Right atrium auricular region (tissue), 2 donors: ENCODE measurements around the gene CCNK. TPM values are rescaled to one million over a fixed set of nuclear protein-coding genes. Genes with fewer than 3 reads are reported as not detected.

Source experiments
- DNase-seq: peaks from one replicate; pipeline ENCODE4 v3.0.0-alpha.2; 2019; ENCODE audit warnings: low spot score
- H3K27ac ChIP-seq, 2 donors: fragments of 200-600 bp; sonication (generic); 1 replicate in 1 of 2; 2 replicates in 1 of 2; pipeline ENCODE4 v1.5.1; 2016 to 2019
- H3K27me3 ChIP-seq, 2 donors: fragments of 200-600 bp; sonication (generic); one replicate each; pipeline versions ENCODE4 v1.5.1 to v1.6.0; 2017 to 2019
- H3K36me3 ChIP-seq: fragments of 200-600 bp; sonication (generic); one replicate; pipeline ENCODE4 v1.5.1; 2016
- H3K4me1 ChIP-seq, 2 donors: fragments of 200-600 bp; sonication (generic); one replicate each; pipeline versions ENCODE4 v1.5.1 to v1.6.0; 2017 to 2019
- H3K4me3 ChIP-seq, 2 donors: fragments of 200-600 bp; sonication (generic); 1 replicate in 1 of 2; 2 replicates in 1 of 2; pipeline ENCODE4 v1.5.1; 2017 to 2019; ENCODE audit warnings: mild to moderate bottlenecking in 1 of 2, moderate library complexity in 1 of 2
- H3K9me3 ChIP-seq, 2 donors: fragments of 200-600 bp; sonication (generic); one replicate each; pipeline ENCODE4 v1.5.1; 2019
- total RNA-seq, 2 donors: library from RNA; depleted of rRNA; stranded (reverse); fragments of >200 nt; gene quantifications; one replicate each; pipeline ENCODE4 v1.1.0, GENCODE V29; 2016
- TF ChIP-seq, protein P1 (sequence below), 2 donors: fragments of 200-600 bp; sonication (generic); IDR thresholded peaks; one replicate each; pipeline ENCODE4 v1.5.1; 2019; ENCODE audit warnings: antibody characterized with exemption in 2 of 2

CCNK gene
- total RNA-seq, 2 donors from 2014 or later = 13.9 to 17.1 TPM

DNA sequence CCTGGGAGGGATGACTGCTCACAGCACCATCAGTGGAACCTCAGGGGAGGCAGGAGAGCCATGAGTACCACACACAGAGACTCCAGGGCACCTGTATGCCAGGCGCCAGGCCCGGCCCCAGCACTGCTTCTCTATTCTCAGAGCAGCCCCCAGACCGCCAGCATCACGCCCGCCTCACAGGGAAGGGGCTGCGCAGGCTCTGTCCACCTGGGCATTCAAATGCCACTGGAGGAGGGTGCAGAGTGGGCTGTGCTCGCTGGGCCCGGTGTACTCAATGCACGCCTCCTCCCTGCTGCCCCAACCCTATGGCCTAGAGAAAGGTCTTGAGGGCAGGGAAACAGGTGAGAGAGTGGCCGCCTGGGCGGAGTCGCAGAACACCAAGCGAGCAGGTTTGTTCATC lies 79.2 kb downstream of the CCNK start:
- H3K27ac ChIP-seq = peak overlapping the region in 1 of 2 donors; percentile 68

DNA sequence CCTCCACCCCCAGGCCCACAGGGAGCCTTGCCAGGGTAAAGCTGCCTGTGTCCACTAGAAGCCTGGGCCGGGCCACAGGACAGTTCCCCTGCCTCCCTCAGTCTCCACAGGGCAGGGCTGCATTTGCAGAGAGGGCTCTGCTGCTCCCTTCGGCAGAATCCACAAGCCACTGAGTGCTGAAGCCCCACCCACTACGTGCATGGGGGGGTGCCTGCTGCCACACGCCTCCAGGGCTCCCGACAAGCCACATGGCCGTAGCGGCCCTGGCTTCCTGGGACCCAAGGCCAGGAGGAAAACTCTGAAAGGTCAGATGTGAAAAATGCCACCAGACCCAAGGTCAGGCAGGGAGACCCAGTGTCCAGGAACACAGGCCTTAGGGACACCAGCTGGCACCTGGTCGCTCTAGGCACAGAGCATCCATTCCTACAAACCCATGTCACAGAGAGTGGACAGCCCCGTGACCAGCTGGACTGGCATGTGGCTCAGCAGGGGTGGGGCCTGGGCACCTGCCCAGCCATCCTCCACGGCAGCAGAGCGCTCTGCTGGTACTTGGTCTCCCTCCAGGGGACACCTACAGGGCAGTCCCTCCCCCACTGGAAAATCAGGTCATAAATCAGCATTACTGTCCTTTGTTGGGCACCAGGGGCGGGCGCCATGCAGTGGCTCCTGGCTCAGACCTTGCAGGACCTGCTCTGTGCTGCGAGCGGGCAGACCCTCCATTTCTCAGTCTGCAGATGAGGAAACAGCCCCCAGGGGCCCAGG lies 79.9 kb downstream of the CCNK start:
- H3K4me1 ChIP-seq = peaks cover 0 to 50% of the 10 kb centered on the region in 2 donors
- H3K27me3 ChIP-seq = no peaks in the 10 kb centered on the region
- no peaks in the 10 kb centered on the region for H3K9me3 ChIP-seq
- no peak overlapping the region for H3K4me3 ChIP-seq
- TF ChIP-seq, protein P1, sequence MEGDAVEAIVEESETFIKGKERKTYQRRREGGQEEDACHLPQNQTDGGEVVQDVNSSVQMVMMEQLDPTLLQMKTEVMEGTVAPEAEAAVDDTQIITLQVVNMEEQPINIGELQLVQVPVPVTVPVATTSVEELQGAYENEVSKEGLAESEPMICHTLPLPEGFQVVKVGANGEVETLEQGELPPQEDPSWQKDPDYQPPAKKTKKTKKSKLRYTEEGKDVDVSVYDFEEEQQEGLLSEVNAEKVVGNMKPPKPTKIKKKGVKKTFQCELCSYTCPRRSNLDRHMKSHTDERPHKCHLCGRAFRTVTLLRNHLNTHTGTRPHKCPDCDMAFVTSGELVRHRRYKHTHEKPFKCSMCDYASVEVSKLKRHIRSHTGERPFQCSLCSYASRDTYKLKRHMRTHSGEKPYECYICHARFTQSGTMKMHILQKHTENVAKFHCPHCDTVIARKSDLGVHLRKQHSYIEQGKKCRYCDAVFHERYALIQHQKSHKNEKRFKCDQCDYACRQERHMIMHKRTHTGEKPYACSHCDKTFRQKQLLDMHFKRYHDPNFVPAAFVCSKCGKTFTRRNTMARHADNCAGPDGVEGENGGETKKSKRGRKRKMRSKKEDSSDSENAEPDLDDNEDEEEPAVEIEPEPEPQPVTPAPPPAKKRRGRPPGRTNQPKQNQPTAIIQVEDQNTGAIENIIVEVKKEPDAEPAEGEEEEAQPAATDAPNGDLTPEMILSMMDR (IDR thresholded peaks at IDR 0.05) = no peak
- no peaks in the 10 kb centered on the region for H3K36me3 ChIP-seq
- peak overlapping the region in 1 of 2 donors; percentile 68 for H3K27ac ChIP-seq
- DNase-seq = no peak

More for the DNA sequence above, 79.2 kb downstream of the CCNK start:
- Histone ChIP-seq H3K4me1 (peaks cover 0 to 43% of the 10 kb centered on the region in 2 donors), H3K4me3 (no peak overlapping the region), H3K9me3 (no peaks in the 10 kb centered on the region), H3K27me3 (no peaks in the 10 kb centered on the region), H3K36me3 (no peaks in the 10 kb centered on the region)
- TF ChIP-seq, protein P1 (IDR thresholded peaks at IDR 0.05) = no peak
- no peak for DNase-seq

DNA sequence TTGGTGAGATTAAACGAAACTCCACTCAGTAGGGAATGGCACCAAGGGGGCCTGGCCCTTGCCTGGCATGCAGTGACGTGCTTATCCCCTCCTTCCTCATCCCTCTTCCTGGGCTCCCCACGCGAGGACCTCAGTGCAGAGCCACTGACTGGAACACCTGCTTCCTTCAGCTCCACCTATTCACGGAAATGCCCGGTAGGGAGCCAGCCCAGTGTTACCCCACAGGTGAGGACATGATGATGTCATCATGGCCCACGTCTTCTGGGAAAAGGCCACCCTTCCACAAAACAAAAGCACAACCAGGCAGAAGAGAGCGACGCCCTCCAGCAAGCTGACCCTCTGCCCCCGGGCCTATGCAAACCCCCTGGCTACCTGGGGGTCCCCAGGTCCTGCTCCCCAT lies 80.7 kb downstream of the CCNK start:
- H3K27me3 ChIP-seq = no peaks in the 10 kb centered on the region
- TF ChIP-seq, protein P1 (IDR thresholded peaks at IDR 0.05) = no peak
- peak overlapping the region in 1 of 2 donors; percentile 69 for H3K27ac ChIP-seq
- H3K9me3 ChIP-seq = no peaks in the 10 kb centered on the region
- DNase-seq = no peak
- peaks cover 0 to 58% of the 10 kb centered on the region in 2 donors for H3K4me1 ChIP-seq
- no peak overlapping the region for H3K4me3 ChIP-seq
- H3K36me3 ChIP-seq = no peaks in the 10 kb centered on the region

Other genes with a start within 250 kb of the CCNK start
- under 1 TPM; 0.19 to 0.43 TPM for gene BCL11B, start 209.2 kb upstream of the CCNK start, total RNA-seq
- gene SETD3, start 550 bp upstream of the CCNK start, total RNA-seq = 100 to 1,000 TPM in 1 of 2 donors, 10 to 100 TPM in 1; 84.2 to 114 TPM
- gene CCDC85C, start 122.8 kb downstream of the CCNK start, total RNA-seq = 10 to 100 TPM; 17.1 to 17.7 TPM
- gene HHIPL1, start 163.7 kb downstream of the CCNK start, total RNA-seq = 1 to 10 TPM; 1.8 to 2.4 TPM
- 1 to 10 TPM; 1.4 to 6.9 TPM for gene CYP46A1, start 202.9 kb downstream of the CCNK start, total RNA-seq